Skeletal muscle tissue (tissue), 4 donors: Measurements from ENCODE around the gene NLN. TPM values are rescaled to one million over a fixed set of nuclear protein-coding genes. Genes with fewer than 3 reads are reported as not detected.
A peak's percentile ranks its signal among the peaks of the same experiment; 100 is the strongest.

Experiments
- H3K27ac ChIP-seq: one replicate; pipeline ENCODE4 v1.7.0; 2013; ENCODE audit warnings: mild to moderate bottlenecking, low read depth, low read length, inconsistent platforms
- H3K27me3 ChIP-seq, 3 donors: one replicate each; pipeline ENCODE4 v1.7.0; 2013; ENCODE audit warnings: low read length in 3 of 3; ENCODE audit not compliant: control insufficient read depth in 3 of 3, insufficient read depth in 3 of 3
- H3K36me3 ChIP-seq, 3 donors: one replicate each; pipeline ENCODE4 v1.7.0; 2013; ENCODE audit warnings: low read length in 3 of 3; ENCODE audit not compliant: control insufficient read depth in 3 of 3, insufficient read depth in 3 of 3
- H3K4me1 ChIP-seq, 3 donors: one replicate each; pipeline ENCODE4 v1.7.0; 2013; ENCODE audit warnings: low read length in 3 of 3, mild to moderate bottlenecking in 3 of 3; ENCODE audit not compliant: control insufficient read depth in 3 of 3, insufficient read depth in 3 of 3
- H3K4me3 ChIP-seq, 3 donors: one replicate each; pipeline ENCODE4 v1.7.0; 2013; ENCODE audit warnings: low read length in 3 of 3
- H3K9ac ChIP-seq, 3 donors: one replicate each; pipeline ENCODE4 v1.7.0; 2013; ENCODE audit warnings: low read length in 3 of 3, mild to moderate bottlenecking in 3 of 3, moderate library complexity in 2 of 3, low read depth in 1 of 3
- H3K9me3 ChIP-seq, 3 donors: one replicate each; pipeline ENCODE4 v1.7.0; 2013; ENCODE audit warnings: low read length in 3 of 3; ENCODE audit not compliant: control insufficient read depth in 3 of 3
- total RNA-seq: library from RNA; depleted of rRNA; stranded (reverse); fragments of >200 nt; gene quantifications from one replicate; pipeline ENCODE4 v1.2.3, GENCODE V29; 2014
- donor health status: Osteomylitis.

Gene NLN
- total RNA-seq, 1 donor from 2014 or later, result 18.8 TPM

GRCh38 chr5:65813174-65813573 is 91.2 kb downstream of the NLN start:
- H3K4me1 ChIP-seq, result no peaks in the 10 kb centered on the region
- H3K9ac ChIP-seq, result no peak overlapping the region
- no peak overlapping the region for H3K27ac ChIP-seq
- H3K36me3 ChIP-seq, result peaks cover 6 to 11% (median 10%) of the 10 kb centered on the region in 3 donors
- no peaks in the 10 kb centered on the region for H3K27me3 ChIP-seq
- no peak overlapping the region for H3K4me3 ChIP-seq
- H3K9me3 ChIP-seq, result no peaks in the 10 kb centered on the region

- no peaks in the 10 kb centered on the region for H3K9me3 ChIP-seq
- H3K27ac ChIP-seq, result no peak overlapping the region
- no peaks in the 10 kb centered on the region for H3K4me1 ChIP-seq
- H3K4me3 ChIP-seq, result no peak overlapping the region
- H3K27me3 ChIP-seq, result no peaks in the 10 kb centered on the region
- H3K9ac ChIP-seq, result no peak overlapping the region
- H3K36me3 ChIP-seq, result peaks cover under 1 to 6% (median 5%) of the 10 kb centered on the region in 3 donors
These were observed 93.2 kb downstream of the NLN start for GRCh38 chr5:65815161-65815560.

GRCh38 chr5:65816729-65817128 is 94.7 kb downstream of the NLN start:
- Histone ChIP-seq H3K4me1 (peaks cover 0 to 2% (median 0%) of the 10 kb centered on the region in 3 donors), H3K27ac (no peak overlapping the region), H3K9ac (no peak overlapping the region), H3K9me3 (no peaks in the 10 kb centered on the region), H3K36me3 (peaks cover 0 to 4% (median 2%) of the 10 kb centered on the region in 3 donors), H3K4me3 (no peak overlapping the region), H3K27me3 (no peaks in the 10 kb centered on the region)

- H3K9me3 ChIP-seq, result no peaks in the 10 kb centered on the region
- no peak overlapping the region for H3K27ac ChIP-seq
- H3K4me1 ChIP-seq, result peaks cover 0 to 4% (median 3%) of the 10 kb centered on the region in 3 donors
- no peaks in the 10 kb centered on the region for H3K36me3 ChIP-seq
- H3K9ac ChIP-seq, result no peak overlapping the region
- H3K4me3 ChIP-seq, result no peak overlapping the region
- no peaks in the 10 kb centered on the region for H3K27me3 ChIP-seq
These were observed 95.9 kb downstream of the NLN start for GRCh38 chr5:65817931-65818330.

- Histone ChIP-seq H3K27ac (no peak overlapping the region), H3K4me3 (no peak overlapping the region), H3K9me3 (no peaks in the 10 kb centered on the region), H3K9ac (no peak overlapping the region), H3K4me1 (peaks cover 1 to 4% (median 4%) of the 10 kb centered on the region in 3 donors), H3K36me3 (no peaks in the 10 kb centered on the region), H3K27me3 (no peaks in the 10 kb centered on the region)
These were observed 96.6 kb downstream of the NLN start for GRCh38 chr5:65818592-65818991.

- peaks cover 4 to 8% (median 7%) of the 10 kb centered on the region in 3 donors for H3K4me1 ChIP-seq
- no peaks in the 10 kb centered on the region for H3K9me3 ChIP-seq
- no peaks in the 10 kb centered on the region for H3K36me3 ChIP-seq
- H3K27me3 ChIP-seq, result no peaks in the 10 kb centered on the region
- no peak overlapping the region for H3K4me3 ChIP-seq
- no peak overlapping the region for H3K27ac ChIP-seq
- no peak overlapping the region for H3K9ac ChIP-seq
These were observed 97.4 kb downstream of the NLN start for GRCh38 chr5:65819215-65819904.

- Histone ChIP-seq H3K27ac (no peak overlapping the region), H3K9ac (no peak overlapping the region), H3K4me3 (no peak overlapping the region)
These were observed 97.9 kb downstream of the NLN start for GRCh38 chr5:65819905-65820240.

GRCh38 chr5:65820373-65820772 is 98.4 kb downstream of the NLN start:
- Histone ChIP-seq H3K9me3 (no peaks in the 10 kb centered on the region), H3K27ac (no peak overlapping the region), H3K9ac (no peak overlapping the region), H3K4me1 (peaks cover 4 to 8% (median 7%) of the 10 kb centered on the region in 3 donors), H3K36me3 (no peaks in the 10 kb centered on the region), H3K4me3 (no peak overlapping the region), H3K27me3 (no peaks in the 10 kb centered on the region)

More at GRCh38 chr5:65819905-65820240, 97.9 kb downstream of the NLN start:
- no peaks in the 10 kb centered on the region for H3K36me3 ChIP-seq
- peaks cover 4 to 8% (median 7%) of the 10 kb centered on the region in 3 donors for H3K4me1 ChIP-seq
- H3K9me3 ChIP-seq, result no peaks in the 10 kb centered on the region
- H3K27me3 ChIP-seq, result no peaks in the 10 kb centered on the region

- Histone ChIP-seq H3K9ac (no peak overlapping the region), H3K27ac (peak overlapping the region; percentile 49), H3K27me3 (no peaks in the 10 kb centered on the region), H3K4me3 (no peak overlapping the region), H3K4me1 (peaks cover 4 to 8% (median 7%) of the 10 kb centered on the region in 3 donors), H3K36me3 (no peaks in the 10 kb centered on the region), H3K9me3 (no peaks in the 10 kb centered on the region)
These were observed 100.0 kb downstream of the NLN start for GRCh38 chr5:65821966-65822365.

- H3K9ac ChIP-seq, result no peak overlapping the region
- H3K9me3 ChIP-seq, result no peaks in the 10 kb centered on the region
- H3K27ac ChIP-seq, result peak overlapping the region; percentile 49
- H3K4me1 ChIP-seq, result peaks cover 4 to 8% (median 7%) of the 10 kb centered on the region in 3 donors
- H3K27me3 ChIP-seq, result no peaks in the 10 kb centered on the region
- no peaks in the 10 kb centered on the region for H3K36me3 ChIP-seq
- no peak overlapping the region for H3K4me3 ChIP-seq
These were observed 100.7 kb downstream of the NLN start for GRCh38 chr5:65822710-65823109.
